COLO668 (cell line): ENCODE data around the gene PMEPA1.

Experiments
- DNase-seq: peaks from one replicate; lab custom pipeline; 2025; ENCODE audit not compliant: unreplicated experiment; lab: John Stamatoyannopoulos, UW

Gene PMEPA1

DNA sequence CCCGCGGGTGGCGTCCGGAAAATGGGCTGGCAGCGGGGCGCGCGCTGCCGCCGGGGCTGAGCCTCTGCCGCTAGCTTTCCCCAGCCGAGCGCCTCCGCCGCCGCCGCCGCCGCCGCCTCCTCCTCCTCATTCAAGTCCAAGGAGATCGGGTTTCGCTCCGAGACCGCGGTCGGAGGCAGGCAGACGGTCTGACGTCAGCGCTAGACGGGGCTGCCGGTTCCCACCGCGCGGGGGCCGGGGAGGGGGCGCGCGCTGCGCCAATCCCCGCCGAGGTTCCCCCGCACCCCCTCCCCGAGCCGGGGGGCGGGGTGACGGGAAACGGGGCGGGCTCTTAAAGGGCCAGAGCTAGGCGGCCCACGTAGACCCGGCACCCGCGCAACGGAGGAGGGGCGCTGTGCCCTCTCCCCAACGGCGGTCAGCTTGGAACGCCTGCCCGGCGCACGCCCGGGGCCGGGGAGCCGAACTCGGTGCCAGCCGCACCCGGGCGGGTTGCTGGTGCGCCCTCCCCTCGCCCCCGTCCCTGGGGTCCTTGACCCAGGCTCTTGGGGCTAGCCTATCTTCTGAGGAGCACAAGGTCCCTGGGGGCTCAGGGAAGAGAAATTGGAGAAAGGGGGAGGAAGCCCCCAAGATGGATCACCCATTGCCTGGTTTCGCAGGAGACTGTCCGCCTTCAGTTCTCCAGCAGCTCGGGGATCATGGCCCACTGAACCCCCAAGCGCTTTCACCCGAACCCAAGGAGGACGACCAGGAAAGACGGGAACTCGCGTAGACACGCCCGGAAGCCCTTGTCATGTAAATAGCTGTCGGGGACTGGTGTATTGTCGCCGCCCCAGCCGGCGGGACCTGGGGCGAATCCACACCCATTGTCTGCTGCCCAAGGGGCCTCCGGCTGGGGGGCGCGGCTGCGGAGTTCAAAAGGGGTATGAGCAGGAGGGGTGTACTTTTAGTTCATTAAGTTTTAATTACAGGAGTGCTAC, at the start of gene PMEPA1:
TSS of gene PMEPA1 (minus strand) at position 193 of the 977 bp plus-strand sequence. CDS start 433 bp downstream, outside the sequence.
- peak; percentile 71 for DNase-seq

DNA sequence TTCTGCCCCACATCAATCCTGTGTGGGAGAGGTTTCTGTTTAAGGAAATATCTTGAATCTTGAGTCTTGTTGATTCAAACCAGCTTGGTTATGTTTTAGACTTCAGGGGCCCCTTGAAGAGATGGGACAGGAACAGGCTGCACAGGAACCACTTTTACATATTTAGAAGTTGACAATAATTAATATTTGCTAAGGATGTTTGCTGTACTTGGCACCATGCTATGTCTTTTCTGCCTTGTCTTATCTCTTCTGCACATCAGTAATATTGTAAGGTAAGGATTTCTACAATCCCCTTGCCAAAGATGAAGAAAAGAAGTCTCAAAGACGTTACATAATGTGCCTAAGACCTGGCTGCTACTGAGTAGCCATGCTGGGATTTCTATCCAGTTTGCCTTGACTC, 48.0 kb upstream of the PMEPA1 start:
- no peak for DNase-seq

DNA sequence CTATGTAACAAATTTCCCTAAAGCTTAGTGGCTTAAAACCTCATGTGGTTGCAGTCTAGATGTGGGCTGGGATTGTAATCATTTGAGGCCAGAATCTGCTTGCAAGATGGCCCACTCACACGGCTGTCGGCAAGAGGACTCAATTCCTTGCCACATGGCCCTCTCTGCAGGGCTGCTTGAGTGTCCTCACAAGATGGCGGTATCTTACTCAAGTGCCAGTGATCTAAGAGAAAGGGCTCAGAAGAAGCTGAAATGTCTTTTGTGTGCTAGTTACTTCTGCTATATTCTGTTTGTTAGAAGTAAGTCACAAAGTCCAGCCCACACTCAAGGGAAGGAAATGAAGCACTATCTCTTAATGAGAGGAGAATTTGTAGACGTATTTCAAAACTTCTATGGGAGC, 47.1 kb upstream of the PMEPA1 start:
- DNase-seq = no peak

DNA sequence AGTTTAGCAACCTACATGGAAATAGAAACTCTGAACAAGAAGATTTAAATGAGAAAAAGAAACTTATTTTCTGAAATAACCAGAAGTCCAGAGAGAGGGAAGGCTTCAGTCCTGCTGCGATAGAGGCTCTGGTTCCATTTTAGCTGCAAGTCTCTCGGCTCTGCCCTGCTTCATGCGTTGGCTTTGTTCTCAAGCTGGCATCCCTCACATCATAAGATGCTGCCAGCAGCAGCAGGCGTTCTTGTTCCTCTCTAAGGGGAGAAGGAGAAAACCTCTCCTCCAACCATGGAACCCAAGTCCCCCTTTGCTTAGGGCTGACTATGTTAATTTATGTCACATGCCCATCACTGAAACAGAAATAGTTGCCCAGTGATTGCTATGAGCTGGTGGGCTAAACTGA, 46.4 kb upstream of the PMEPA1 start:
- DNase-seq = no peak

GRCh38 chr20:57755609-57756008, 45.8 kb upstream of the PMEPA1 start:
- DNase-seq = no peak

DNA sequence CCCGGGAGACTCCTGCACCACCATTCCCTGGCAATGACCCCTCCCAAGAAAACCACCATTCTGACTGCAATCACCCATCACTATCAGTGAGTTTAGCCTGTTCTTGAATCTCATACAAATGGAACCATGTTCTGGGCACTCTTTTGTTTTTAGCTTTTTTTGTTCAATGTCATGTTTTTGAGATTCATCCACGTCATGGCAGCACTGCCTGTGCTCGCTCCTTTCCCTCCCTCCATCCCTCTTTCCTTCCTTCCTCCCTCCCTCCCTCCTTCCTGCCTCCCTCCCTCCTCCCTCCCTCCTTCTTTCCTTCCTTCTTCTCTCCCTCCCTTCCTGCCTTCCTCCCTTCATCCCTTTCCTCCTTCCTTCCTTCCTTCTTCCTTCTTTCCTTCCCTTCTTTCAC, 44.4 kb upstream of the PMEPA1 start:
- no peak for DNase-seq

DNA sequence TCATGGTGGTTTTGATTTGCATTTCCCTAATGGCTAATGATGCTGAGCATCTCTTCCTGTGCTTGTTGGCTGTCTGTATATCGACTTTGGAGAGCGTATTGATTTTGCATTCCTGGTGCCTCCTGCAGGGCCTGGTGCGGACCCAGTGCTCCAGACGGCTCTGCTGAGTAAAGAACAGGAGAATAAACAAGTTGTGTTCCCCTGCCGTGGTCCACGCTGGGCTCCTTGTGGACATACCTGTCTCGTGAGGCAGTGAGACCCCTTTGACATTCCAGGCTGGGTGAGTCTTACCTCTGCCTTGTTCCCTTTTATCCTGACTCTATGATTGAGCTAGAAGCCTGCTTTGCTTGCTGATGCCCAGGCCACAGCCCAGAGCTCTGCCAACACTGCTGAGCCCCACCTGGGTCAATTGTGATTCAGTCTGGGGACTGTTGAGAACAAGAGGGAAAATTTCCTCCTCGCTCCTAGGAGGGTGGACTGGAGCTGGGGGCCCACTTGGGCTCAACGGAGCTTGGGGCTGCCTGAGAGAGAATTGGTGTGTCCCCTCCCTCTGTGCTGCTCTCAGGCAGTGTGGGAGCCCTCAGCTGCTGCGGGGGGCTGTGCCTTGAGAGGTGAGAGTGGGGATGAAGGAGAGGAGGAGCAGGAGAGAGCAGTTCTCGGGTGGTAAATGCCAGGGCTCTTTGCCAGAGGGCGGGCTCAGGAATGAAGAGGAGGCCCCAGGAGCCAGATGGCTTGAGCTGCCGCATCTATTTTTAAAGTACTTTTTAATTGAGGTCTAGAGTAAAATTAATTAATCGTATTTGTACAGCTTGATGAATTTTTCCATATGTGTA, 43.7 kb upstream of the PMEPA1 start:
- no peak for DNase-seq

DNA sequence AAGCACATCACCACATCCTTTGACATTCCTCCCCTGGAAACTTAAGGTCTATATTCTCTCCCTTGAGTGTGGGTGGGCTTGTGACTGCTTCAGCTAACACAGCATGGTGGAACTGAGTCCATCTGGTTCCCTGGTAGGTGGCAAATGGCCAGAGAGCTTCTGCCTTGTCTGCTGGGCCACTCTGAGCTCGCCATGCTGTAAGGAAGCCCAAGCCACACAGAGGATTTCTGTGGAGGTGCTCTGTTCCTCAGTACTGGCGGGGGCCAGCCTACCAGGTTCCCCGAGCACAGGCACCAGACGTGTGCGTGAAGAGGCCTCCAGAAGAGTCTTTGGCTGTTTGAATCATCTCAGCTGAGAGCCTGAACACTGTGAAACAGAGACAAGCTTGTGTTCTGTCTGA, 41.6 kb upstream of the PMEPA1 start:
- DNase-seq = no peak

GRCh38 chr20:57749869-57750268, 40.1 kb upstream of the PMEPA1 start:
- DNase-seq = no peak

DNA sequence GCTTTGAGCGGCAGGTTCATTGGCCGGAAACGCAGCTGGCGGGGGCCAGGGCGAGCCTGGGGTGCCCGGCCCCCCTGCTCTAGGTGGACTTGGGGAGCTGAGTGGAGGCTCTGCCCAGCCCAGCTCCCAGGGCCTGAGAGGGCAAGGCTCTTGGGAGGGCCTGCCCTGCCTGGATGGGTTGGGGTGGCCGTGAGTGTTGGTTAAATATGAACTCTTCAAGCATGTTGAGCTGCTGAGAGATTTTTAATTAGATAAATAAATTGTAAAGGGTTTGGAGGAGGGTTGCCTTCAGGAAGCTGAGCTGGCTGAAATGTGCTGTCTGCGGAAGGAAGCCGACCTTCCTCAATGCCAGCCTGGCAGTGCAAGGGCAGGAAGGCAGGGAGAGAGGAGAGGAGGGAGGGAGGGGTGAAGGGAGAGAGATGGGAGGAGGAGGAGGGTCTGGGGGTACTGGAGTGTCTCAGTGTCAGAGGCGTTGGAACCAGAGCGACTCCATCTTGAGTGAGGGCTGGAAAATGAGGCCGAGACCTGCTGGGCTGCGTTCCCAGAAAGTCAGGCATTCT, 39.4 kb upstream of the PMEPA1 start:
- no peak for DNase-seq

- peak; percentile 72 for DNase-seq
Observed at GRCh38 chr20:57748601-57749130, 38.9 kb upstream of the PMEPA1 start.

- DNase-seq = no peak
Observed at GRCh38 chr20:57747861-57748481, 38.2 kb upstream of the PMEPA1 start.

GRCh38 chr20:57746832-57747404, 37.1 kb upstream of the PMEPA1 start:
- DNase-seq = no peak

DNA sequence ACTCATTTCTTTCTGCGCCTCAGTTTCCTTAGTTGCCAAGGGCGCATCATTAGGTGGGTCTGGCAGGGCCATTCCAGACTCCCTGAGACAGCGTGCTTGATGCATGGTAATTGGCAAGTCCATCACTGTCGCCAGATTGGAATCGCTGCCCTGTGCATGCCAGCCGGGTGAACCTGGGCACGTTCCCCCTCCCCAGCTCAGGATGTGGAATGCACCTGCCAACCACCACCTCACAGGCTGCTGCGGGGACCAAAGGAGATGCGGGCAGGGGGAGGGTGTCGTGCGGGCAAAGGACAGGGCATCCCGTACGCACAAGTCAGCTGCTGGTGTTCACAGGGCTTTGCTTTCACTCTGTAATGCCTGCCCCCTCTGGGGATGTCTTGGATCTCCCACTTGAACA, 36.4 kb upstream of the PMEPA1 start:
- DNase-seq = no peak

- DNase-seq = no peak
Observed at GRCh38 chr20:57744206-57744605, 34.4 kb upstream of the PMEPA1 start.

- no peak for DNase-seq
Observed at GRCh38 chr20:57743450-57744095, 33.8 kb upstream of the PMEPA1 start.

DNA sequence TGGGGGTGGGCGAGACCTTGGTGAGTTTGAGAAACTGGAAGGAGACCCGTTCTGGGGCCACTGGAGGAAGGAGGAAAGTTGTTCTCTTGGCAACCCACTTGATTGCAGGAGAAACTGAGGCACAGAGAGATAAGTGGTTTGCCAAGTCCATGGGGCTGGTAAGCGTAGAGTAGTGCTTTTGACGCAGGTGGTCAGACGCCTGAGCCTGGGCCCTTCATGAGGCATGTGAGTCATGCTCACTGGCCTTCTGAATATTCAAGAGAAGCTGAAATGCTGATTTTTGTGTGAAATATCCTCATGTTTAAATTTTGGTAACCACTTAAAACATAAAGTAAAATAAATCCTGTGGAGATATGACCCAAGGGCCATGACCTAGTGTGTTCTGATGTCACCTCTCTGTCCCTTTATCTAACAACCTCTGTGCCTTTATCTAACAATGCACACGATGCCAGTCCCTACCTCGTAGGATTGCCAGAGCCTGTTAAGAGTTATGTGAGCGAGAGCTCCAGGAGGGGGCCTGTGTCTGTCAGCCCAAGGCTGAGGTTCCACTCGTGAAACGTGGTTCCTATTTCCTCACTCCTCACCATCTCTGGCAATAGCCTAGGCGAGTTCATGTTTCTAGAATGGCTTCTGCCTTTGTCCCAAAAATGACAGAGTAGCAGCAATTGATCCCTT, 32.8 kb upstream of the PMEPA1 start:
- DNase-seq = no peak

GRCh38 chr20:57738484-57738883, 28.7 kb upstream of the PMEPA1 start:
- DNase-seq = no peak

- no peak for DNase-seq
Observed at GRCh38 chr20:57738053-57738452, 28.2 kb upstream of the PMEPA1 start.
